HEK293T (cell line): ENCODE measurements around the gene ZC3H13.

ENCODE experiments used
- BHLHE40 ChIP-seq: fragments of 450-650 bp; IDR thresholded peaks from 2 replicates; pipeline ENCODE4 v1.6.1; 2016; ENCODE audit warnings: mild to moderate bottlenecking, moderate library complexity, borderline replicate concordance
- CTBP1 ChIP-seq: fragments of 450-650 bp; IDR thresholded peaks from 2 replicates; pipeline ENCODE4 v1.6.1; 2016; ENCODE audit warnings: borderline replicate concordance
- FOXK2 ChIP-seq: fragments of 450-650 bp; IDR thresholded peaks from 2 replicates; pipeline ENCODE4 v1.6.1; 2016; ENCODE audit warnings: mild to moderate bottlenecking
- FOXM1 ChIP-seq: fragments of 450-650 bp; IDR thresholded peaks from 2 replicates; pipeline ENCODE4 v1.6.1; 2017; ENCODE audit warnings: mild to moderate bottlenecking, borderline replicate concordance
- L3MBTL2 ChIP-seq: fragments of 450-650 bp; conservative IDR thresholded peaks from 2 replicates; pipeline ENCODE4 v1.6.1; 2016; ENCODE audit warnings: mild to moderate bottlenecking
- NFRKB ChIP-seq: fragments of 450-650 bp; IDR thresholded peaks from 2 replicates; pipeline ENCODE4 v1.6.1; 2016; ENCODE audit warnings: mild to moderate bottlenecking, moderate library complexity
- ZNF384 ChIP-seq: fragments of 450-650 bp; IDR thresholded peaks from 2 replicates; pipeline ENCODE4 v1.6.1; 2016

- TF ChIP-seq BHLHE40 (no peak), FOXM1 (no peak), L3MBTL2 (no peak), CTBP1 (no peak), ZNF384 (no peak), NFRKB (no peak), FOXK2 (no peak)
Observed at GRCh38 chr13:46101484-46102254, 49.1 kb upstream of the ZC3H13 start.
